Left lobe of liver (tissue), 2 donors: Measurements from ENCODE around the gene COL1A1. TPM values are rescaled to one million over a fixed set of nuclear protein-coding genes. Genes with fewer than 3 reads are reported as not detected.

Experiments
- ATAC-seq: fragments of 200-7000 bp; cut with Tn5 transposase; one replicate; pipeline ENCODE4 v1.9.1; 2020; ENCODE audit warnings: mild to moderate bottlenecking, moderate library complexity
- DNase-seq: peaks from one replicate; pipeline ENCODE4 v3.0.0-alpha.2; 2020; ENCODE audit warnings: low spot score
- total RNA-seq: library from RNA; stranded (reverse); gene quantifications from one replicate; pipeline ENCODE4 v1.2.1, GENCODE V29; 2021
- donor health status: DM: no; HTN: no; CAD: no; lungs with moderate emphysema.
- donor health status: DM: no; HTN: yes; CAD: no.

COL1A1 gene
- total RNA-seq, 1 donor from 2014 or later: 19.3 TPM

DNA sequence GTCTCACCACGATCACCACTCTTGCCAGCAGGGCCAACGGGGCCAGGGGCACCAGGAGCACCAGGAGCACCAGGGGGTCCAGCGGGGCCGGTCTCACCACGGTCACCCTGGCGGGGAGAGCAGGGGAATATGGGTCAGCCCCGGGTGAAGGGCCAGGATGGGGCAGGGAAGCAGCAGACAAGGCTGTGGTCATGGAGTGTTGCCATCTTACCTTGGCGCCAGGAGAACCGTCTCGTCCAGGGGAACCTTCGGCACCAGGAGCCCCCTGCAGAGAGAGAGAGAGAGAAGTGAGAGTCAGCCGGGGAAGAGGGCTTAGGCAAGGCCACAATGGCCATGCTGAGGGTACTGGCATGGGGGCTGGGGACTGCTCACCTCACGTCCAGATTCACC lies 12.9 kb downstream of the COL1A1 start:
- DNase-seq (no peak), ATAC-seq (no peak)

DNA sequence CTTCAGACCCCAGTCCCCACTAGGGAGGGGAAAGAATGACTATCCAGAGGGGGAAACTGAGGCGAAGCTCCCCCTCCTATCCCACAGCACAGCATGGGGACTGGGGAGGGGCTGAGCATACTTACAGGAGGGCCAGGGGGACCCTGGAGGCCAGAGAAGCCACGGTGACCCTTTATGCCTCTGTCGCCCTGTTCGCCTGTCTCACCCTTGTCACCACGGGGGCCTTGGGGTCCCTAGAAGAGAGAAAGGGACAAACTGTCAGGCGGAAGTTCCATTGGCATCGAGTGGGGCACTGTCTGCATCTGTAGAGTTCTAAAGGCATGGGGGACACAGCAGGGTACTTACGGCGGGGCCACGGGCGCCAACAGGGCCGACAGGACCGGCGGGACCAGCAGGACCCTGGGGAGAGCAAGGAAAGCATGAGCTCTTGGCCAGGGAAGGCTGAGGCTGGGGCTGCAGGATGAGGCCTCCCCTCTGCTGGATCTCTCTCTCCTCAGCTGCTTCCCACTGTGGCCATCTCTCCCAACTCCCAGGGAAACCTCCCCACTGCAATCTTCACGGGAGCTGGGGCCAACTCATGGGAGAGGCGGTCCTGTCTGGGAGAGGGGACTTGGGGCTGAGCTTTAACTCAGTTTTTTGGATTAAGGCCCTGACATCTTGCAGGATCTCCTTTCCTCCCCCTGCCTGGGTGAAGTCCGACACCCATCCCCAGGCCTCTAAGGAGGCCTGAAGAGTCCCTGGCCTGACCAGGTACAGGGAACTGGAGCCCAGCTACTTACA lies 13.5 kb downstream of the COL1A1 start:
- no peak for DNase-seq

DNA sequence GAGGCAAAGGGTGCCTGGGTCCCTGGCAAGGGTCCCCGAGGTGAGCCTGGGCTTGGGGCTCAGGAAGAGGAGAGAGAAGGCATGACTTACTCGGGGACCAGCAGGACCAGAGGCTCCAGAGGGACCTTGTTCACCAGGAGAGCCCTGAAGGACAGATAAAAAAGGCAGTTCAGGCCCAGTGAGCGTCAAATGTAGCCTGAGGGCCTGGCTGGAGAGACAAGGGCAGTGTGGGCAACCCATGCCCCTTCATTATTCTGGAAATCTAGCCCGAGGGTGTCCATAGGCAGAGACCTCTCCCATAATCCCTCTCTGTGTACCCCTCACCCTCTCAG lies 14.1 kb downstream of the COL1A1 start:
- DNase-seq (no peak), ATAC-seq (no peak)

More for the DNA sequence above, 13.5 kb downstream of the COL1A1 start:
- ATAC-seq: no peak

DNA sequence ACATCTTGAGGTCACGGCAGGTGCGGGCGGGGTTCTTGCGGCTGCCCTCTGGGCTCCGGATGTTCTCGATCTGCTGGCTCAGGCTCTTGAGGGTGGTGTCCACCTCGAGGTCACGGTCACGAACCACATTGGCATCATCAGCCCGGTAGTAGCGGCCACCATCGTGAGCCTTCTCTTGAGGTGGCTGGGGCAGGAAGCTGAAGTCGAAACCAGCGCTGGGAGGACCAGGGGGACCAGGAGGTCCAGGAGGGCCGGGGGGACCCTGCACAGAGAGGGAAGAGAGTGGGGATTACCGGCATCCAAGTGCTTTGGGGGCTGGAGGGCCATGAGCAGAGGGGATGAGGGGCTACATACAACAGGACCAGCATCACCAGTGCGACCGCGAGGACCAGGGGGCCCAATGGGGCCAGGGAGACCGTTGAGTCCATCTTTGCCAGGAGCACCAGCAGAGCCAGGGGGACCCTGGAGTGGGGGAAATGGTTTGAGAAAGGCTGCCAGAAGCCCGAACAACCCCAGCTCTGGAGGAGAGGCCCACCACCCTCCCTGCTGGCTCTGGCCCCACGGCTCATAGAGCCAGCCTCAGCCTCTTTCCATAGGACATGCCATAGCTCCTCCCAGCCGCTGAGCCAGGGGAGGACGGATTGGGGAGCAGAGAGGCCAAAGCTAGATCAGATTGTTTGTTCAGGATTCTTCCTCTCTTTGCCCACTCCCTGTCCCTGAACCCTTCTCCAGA lies 14.6 kb downstream of the COL1A1 start:
- no peak for ATAC-seq
- DNase-seq: no peak

DNA sequence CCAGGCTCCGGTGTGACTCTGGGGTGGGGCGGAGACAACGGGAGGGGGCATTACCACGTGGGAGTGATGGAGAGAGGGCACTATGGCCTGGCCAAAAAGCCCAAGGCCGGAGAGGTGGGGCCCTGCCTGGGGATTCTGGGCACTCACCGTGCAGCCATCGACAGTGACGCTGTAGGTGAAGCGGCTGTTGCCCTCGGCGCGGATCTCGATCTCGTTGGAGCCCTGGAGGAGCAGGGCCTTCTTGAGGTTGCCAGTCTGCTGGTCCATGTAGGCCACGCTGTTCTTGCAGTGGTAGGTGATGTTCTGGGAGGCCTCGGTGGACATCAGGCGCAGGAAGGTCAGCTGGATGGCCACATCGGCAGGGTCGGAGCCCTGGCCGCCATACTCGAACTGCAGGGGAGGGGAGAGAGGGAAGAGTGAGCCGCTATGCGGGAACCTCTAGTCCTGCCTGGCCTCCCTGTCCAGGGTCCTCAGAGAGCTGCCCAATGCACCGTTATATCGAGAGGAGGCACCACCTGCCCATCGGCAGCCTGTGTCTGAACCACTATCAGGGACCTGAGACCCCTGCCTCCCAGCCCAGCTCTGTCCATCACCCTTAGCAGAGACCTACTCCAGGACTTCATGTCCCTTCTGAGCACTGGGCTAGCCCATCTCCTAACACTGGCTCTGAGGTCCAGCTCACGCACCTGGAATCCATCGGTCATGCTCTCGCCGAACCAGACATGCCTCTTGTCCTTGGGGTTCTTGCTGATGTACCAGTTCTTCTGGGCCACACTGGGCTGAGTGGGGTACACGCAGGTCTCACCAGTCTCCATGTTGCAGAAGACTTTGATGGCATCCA lies 15.6 kb downstream of the COL1A1 start:
- ATAC-seq: no peak
- DNase-seq: no peak

DNA sequence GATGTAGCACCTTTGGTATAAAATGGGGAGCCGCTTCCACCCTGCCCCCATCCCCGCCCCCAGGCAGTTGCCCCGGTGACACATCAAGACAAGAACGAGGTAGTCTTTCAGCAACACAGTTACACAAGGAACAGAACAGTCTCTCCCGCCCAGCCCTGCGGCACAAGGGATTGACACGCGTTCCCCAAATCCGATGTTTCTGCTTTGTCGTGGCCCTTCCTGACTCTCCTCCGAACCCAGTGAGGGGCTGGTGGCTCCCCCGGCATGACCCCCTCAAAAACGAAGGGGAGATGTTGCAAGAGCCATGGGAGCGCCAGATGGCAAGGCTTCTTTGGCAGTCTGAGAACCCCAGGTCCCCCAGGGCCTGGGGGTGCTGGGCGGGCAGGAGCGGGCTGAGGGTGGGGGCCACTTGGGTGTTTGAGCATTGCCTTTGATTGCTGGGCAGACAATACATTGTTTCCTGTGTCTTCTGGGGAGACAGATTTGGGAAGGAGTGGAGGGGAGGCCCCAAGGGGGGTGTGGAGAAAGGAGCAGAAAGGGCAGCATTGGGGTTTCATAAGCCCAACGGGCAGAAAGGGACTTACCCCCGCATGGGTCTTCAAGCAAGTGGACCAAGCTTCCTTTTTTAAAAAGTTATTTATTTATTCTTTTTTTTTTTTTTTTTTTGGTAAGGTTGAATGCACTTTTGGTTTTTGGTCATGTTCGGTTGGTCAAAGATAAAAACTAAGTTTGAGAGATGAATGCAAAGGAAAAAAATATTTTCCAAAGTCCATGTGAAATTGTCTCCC lies 16.6 kb downstream of the COL1A1 start:
- no peak for DNase-seq
- ATAC-seq: no peak

DNA sequence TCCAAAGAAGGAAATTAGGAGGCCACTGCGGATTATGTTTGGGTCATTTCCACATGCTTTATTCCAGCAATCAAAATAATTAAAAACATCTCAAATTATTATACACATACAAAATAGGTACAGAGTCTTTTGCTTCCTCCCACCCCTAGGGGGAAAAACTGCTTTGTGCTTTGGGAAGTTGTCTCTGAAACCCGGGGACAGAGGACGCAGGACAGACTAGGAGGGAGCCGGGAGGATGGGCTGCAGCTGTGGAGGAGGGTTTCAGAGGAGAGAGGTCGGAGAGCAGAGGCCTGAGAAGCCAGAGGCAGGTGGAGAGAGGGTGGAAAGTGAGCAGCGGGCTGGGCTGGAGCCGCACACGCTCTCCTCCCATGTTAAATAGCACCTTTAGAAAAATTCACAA lies 17.4 kb downstream of the COL1A1 start:
- DNase-seq (no peak), ATAC-seq (no peak)

DNA sequence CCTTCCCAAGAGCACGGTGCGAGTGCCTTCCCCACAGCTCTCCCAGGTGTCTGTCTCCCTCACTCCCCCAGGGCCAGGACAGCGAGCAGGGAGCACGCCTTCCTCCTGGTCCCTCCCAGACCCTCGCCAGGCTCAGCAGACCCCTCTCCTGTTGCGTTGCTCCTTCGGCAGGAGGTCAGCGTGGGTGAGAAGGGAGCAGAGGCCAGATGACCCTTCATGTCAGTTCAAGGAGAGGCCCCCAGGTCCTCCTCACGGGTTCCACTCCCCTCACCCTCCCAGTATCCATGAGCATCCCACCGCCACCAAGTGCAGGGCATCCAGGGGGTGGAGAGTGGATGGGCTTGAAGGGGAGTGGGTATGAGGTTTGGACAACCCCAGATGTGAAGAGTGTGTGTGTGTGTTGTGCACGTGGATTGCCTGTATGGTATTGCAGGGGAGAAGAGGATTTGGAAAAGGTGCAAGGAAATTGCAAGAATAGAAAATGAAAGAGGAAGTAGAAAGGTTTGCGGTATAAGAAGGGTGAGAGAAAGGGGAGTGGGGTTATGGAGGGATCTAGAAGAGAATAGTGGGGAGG lies 17.9 kb downstream of the COL1A1 start:
- DNase-seq: no peak

DNA sequence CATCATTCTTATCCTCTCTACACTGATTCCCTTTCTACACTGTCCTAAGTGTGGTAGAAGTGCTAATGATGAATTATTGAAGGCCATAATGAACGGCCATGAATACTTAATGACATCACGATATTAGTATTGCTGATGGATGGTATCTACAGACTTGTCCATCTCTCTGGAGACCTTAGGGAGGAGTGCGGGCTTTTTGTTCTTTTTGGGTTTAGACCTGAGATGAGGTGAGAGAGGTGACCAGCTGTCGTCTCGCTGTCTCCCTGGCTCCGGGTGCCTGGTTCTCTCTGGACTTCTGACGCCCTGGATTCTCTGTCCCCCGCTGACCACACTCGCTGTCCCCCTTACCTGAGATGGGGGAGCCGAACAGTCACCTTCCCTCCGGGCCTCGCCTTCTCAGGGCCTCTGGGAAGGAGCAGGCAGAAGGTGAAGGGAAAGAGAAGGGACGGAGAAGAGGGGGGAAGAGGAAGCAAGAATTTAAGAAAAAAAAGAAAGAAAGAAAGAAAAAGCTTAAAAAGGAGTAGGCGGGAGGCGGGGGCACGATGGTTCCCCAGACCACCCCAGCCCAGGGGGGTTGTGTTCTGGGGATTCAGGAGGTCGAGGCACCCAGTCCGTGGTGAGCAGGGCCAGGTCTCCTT lies 18.5 kb downstream of the COL1A1 start:
- no peak for DNase-seq
- ATAC-seq: no peak

More for the DNA sequence above, 17.9 kb downstream of the COL1A1 start:
- no peak for ATAC-seq

DNA sequence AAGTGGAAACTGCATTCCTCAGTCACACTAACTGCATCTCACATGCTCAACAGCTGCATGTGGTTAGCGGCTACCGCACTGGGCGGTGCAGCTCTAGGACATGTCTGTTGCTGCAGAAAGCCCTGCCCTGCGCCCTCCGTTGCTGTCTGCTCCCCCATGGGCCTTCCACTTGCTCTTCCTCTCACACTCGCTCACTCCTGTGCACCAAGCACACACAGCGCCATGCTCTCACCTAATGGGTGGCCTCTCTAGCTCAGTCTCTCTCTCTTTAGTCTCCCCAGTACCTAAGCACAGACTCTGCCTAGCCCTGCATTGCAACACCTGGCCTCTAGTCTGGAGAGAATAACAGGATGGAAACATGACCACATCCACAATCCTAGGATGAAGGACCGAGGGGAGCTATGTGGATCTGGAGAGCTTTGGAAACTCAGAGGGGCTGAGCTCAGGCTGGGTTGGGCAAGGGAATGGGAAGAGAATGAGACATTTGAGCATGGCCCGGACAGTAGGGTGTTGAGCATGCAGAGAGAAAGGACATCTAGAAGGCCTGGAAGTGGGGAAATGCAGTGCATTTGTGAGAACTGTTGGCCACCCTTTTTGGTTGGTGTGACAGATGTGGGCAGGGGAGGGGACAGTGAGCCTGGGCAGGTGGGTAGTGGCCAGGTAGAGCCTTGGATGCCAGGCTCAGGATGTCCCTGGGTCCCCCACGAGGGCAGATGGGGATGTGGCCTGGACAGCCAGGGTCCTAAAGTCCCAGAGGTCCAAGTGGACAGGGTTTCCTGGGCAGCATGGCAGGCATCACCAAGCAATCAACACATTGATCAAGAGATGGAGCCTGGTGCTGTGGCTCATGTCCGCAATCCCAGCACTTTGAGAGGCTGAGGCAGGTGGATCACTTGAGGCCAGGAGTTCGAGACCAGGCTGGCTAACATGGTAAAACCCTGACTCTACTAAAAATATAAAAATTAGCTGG lies 19.6 kb downstream of the COL1A1 start:
- no peak for DNase-seq
- no peak for ATAC-seq

DNA sequence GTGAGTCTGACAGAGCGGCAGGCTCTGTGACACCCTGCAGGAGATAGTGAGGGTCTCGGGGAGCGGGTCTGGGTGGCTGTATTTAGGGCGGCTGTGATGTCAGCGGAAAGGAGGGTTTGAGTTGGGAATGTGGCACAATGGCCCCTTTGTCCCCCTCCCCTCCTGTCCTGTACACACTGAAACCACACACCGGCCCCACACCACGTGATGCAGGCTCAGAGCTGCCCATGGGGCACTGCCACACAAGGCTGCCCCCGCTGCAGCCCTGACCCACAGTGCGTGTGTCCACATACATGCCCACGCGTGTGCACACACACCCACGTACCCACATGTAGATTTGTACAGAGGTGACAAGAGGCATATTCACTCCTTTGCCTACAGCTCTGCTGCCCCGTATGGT lies 20.3 kb downstream of the COL1A1 start:
- ATAC-seq (no peak), DNase-seq (no peak)

DNA sequence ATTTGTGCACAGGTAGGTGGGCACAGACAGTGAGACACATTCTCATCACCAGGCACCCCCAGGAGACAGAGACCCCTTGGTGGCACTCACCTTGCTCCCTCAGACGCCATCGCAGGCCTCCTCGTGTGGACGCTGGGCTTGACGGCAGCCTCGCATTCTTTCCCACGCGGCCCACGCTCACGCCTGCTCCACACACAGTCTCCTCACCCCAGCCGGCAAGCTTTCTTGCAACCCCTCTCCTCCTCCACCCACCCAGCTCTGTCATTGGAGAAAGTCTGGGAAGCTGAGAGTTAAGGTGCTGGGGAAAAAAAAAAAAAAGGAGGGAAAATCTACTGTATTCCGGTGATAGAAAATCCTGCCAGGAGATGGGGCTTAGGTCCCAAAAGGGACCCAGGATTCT lies 20.8 kb downstream of the COL1A1 start:
- ATAC-seq (no peak), DNase-seq (no peak)

DNA sequence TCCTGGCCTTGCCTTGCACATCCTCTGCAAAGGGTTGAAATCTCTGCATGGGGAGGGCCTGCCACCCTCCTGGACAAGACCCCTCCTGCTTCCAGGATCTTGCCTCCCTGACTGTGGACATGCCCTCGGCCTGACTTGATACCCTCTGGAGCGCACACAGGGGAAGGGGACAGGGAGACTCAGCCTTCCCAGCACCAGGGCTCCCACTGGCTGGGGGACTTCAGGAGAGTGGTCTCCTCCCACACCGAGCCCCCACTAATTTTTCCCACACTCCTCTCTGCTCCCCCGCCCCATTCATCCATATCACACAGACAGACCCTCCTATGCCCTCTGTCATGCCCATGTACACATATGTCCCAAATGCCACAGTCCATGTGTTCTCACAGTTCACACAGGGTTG lies 21.3 kb downstream of the COL1A1 start:
- DNase-seq (no peak), ATAC-seq (no peak)

DNA sequence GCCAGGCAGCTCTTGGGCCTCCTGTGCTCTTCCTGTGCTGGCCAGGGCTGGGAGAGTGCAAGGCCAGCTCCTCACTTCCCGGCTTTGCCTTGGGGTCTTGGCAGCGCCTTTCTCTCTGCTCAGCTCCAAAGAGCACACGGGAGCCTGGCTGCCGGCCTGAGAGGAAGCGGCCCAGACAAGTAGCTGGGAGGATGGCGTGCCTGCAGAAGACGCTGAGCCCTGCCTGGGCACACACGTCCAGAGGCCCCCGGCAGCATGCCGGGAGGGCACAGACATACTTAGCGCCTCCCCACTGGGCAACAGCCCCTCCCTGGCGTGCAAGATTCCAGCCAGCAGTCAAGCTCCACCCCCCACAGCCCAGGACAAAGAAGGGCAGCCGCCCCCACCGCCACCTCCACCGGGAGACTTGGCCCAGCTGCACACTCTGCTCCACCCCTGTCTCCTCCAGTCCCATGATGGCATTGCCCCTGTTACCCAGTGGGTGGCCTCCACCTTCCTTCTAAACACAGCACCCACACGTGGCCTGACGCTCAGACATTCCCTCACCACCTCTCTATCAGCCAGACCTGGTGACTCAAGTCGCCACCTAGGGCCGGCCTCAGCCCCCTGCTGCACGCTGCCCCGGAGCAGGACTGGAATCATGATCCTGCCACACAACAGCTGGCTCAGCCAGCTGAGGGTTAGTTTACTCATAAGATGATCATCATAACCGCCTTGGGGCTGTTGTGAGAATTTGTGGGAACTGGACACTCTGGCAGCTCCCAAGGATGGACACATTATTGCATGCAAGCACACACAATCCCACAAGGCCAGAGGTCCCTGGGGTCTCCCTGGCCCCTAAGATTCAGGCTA lies 23.2 kb downstream of the COL1A1 start:
- peak; percentile 59 for DNase-seq

DNA sequence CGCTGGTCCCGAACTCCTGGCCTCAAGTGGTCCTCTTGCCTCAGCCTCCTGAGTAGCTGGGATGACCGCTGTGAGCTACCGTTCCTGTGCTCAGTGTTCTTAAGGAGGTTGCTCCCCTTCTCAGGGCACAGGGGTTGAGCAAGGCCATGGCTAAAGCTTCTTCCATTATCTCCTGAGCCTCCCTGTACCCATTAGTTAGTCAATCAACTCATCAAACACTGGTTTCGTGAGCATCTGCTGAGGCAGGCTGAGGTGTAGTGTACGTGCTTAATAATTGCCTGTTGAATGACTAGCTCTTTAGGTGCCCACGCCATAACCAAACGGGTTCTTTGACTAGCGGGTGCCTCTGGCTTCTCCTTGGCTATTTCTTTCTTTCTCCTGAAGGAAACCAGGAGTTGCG lies 24.0 kb downstream of the COL1A1 start:
- DNase-seq (no peak), ATAC-seq (no peak)

More for the DNA sequence above, 23.2 kb downstream of the COL1A1 start:
- ATAC-seq: peak; percentile 88

DNA sequence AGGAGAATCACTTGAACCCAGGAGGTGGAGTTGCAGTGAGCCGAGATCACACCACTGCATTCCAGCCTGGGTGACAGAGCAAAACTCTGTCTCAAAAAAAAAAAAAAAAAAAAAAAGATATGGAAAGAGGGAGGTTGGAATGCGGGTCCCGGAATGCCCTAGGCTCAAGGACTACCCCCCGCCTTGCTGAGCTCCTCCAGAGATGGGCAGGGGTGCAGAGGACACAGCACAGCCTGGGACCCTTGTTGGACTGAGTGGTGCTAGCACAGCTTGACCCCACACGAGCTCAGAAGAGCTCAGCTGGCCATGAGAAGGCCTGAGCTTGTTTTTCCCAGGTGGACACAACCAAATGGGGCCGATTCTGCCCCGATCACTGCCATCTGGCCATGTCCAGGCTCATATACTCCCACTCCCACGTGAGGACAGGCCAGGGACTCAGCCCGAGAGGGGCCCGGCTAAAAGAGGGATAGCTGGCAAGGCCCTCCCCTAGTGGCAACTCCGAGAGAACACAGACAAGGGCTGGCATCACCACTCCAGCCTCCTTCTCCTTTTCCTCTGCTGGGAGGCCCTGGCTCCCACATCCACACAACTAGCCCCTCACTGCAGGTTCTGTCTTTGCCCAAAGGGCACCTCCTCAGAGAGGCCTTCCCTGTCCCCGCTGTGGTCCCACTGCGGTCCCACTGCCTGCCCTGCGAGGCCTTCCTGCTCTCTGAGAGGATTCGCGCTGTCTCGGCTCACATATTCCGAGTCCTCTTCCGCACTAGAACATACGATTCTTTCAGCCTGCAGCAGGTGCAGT lies 24.7 kb downstream of the COL1A1 start:
- DNase-seq (no peak), ATAC-seq (no peak)
